ENCODE measurements around the gene SNX19. TPM values are rescaled to one million over a fixed set of nuclear protein-coding genes. Genes with fewer than 3 reads are reported as not detected.
A peak's percentile ranks its signal among the peaks of the same experiment; 100 is the strongest.
"Not testable (repeated sequence)": the region's sequence is repeated elsewhere in the genome, so short reads cannot be mapped to it uniquely, and the experiment has no call there.

The SNX19 gene, protein sequence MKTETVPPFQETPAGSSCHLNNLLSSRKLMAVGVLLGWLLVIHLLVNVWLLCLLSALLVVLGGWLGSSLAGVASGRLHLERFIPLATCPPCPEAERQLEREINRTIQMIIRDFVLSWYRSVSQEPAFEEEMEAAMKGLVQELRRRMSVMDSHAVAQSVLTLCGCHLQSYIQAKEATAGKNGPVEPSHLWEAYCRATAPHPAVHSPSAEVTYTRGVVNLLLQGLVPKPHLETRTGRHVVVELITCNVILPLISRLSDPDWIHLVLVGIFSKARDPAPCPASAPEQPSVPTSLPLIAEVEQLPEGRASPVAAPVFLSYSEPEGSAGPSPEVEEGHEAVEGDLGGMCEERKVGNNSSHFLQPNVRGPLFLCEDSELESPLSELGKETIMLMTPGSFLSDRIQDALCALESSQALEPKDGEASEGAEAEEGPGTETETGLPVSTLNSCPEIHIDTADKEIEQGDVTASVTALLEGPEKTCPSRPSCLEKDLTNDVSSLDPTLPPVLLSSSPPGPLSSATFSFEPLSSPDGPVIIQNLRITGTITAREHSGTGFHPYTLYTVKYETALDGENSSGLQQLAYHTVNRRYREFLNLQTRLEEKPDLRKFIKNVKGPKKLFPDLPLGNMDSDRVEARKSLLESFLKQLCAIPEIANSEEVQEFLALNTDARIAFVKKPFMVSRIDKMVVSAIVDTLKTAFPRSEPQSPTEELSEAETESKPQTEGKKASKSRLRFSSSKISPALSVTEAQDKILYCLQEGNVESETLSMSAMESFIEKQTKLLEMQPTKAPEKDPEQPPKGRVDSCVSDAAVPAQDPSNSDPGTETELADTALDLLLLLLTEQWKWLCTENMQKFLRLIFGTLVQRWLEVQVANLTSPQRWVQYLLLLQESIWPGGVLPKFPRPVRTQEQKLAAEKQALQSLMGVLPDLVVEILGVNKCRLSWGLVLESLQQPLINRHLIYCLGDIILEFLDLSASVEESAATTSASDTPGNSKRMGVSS
- total RNA-seq: 10 to 100 TPM; 16.4 to 33.8 TPM

DNA sequence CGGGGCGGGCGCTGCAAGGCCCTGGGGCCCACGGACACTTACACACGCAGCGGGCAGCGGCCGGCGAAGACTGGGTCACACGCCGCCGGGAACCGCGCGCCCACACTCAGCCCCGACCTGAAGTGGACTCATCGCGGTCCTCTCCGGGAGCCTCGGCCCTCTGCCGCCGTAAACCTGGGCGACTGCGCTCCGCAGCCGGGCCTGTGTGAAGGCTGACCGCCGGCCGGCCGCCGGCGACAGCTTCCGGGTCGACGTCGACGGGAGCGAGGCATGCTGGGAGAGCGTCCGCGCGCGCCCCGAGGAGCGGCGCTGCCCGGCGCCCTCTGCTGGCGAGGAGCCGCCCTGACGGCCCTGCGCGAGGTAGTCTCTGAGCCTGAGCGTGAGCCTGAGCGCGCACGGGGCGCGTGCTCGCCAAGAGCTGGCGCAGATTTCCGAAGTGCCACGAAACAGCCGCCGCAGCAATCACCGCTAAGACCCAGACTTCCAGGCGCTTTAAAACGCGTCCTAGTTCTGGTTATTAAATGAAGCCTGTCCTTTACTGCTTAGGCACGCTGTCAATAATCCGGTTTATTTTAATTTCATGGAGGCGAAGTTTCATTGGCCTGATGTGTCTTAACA lies at the start of gene SNX19:
TSS of gene SNX19 (minus strand) at position 242 of the 618 bp plus-strand sequence. CDS start 540 bp downstream, outside the sequence.
- Mint-ChIP-seq H3K27ac (peak within 1 kb of the TSS; percentile 83), H3K36me3 (ENCODE audit: low read depth) (no peaks in the 10 kb centered on the region), H3K9me3 (no peaks in the 10 kb centered on the region), H3K4me1 (peaks cover 9% of the 10 kb centered on the region), H3K4me3 (peak within 1 kb of the TSS; percentile 77), H3K27me3 (peaks cover 4% of the 10 kb centered on the region)
- ATAC-seq (replicated peaks): peak; percentile 100

DNA sequence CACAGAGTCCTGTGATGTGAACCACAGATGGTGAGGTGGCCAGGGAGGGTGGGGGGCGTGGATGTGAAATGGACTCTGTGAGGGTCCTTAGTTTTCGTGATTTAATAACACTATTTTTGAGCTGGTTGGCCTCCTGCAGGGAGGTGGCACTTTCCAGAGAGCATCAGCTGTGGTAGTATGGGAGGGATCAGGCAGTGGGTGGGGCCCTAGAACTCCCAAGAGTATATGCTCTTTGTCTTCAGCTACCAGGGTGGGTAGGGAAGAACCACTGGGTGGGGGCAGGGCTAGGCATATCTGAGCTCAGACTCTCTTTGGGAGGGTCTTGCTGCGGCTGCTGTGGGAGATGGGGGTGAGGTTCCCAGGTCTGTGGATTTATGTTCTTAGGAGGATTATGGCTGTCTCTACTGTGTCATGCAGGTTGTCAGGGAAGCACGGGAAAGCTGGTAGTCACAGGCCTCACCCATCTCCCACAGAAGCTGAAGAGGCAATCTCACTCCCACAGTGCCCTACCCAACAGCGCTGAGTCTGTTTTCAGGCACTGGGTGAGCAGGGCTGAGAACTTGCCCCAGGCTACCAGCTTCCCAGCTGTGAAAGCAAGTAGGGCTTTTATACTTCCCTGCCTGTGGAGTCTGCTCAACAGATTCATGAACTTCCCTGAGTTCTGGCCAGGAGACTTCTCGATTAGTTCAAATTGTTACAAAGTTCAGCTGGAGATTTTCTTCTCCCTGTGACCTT lies 47.9 kb upstream of the SNX19 start:
- Mint-ChIP-seq H3K4me3 (no peak overlapping the region), H3K27ac (no peak overlapping the region), H3K4me1 (no peaks in the 10 kb centered on the region), H3K27me3 (peaks cover 9% of the 10 kb centered on the region), H3K9me3 (peaks cover 7% of the 10 kb centered on the region), H3K36me3 (ENCODE audit: low read depth) (no peaks in the 10 kb centered on the region)
- ATAC-seq (replicated peaks): no peak

DNA sequence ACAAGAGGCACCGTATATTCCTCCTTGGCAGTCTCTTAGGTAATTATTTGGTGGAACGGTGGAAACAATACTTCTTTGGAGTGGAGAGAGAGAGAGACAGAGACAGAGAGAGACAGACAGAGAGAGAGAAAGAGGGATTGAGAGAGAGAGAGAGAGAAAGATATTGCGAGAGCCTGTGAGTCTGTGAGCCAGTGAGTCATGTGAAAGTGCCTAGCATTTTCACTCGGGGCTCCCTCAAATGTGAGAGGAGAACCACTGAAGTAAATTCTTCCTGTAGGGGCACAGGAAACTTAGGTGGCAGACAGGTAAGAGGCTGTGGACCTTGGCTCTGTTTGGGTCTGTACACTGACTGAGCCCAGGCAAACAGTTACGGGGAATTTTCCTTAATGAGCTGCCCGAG lies 31.6 kb upstream of the SNX19 start:
- Mint-ChIP-seq H3K27me3 (peaks cover 17% of the 10 kb centered on the region), H3K4me1 (peaks cover 6% of the 10 kb centered on the region), H3K36me3 (ENCODE audit: low read depth) (no peaks in the 10 kb centered on the region), H3K9me3 (no peaks in the 10 kb centered on the region), H3K27ac (no peak overlapping the region), H3K4me3 (no peak overlapping the region)
- ATAC-seq (replicated peaks): no peak

DNA sequence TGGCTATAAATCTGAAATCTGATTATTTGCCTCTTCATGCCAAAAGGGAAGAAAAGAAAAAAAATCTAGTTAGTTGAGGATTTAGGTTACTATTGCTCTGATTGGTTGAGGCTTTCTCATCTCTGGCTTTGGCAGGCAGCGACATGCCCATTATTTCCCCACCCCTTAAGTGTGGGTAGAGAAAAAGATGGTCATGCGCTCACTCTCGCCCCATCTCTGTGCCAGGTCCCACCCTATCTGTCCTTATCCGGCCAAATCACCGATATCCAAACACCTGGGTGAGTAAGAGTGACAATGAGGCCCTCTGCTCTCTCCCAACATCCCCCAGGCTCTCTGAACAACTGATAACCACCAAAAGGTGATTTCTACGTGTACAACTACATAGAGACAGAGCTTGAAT lies 31.2 kb upstream of the SNX19 start:
- no peaks in the 10 kb centered on the region for H3K36me3 Mint-ChIP-seq (ENCODE audit: low read depth)
- H3K4me3 Mint-ChIP-seq: no peak overlapping the region
- peaks cover 17% of the 10 kb centered on the region for H3K27me3 Mint-ChIP-seq
- no peak overlapping the region for H3K27ac Mint-ChIP-seq
- H3K4me1 Mint-ChIP-seq: peaks cover 6% of the 10 kb centered on the region
- ATAC-seq (replicated peaks): no peak
- H3K9me3 Mint-ChIP-seq: no peaks in the 10 kb centered on the region

DNA sequence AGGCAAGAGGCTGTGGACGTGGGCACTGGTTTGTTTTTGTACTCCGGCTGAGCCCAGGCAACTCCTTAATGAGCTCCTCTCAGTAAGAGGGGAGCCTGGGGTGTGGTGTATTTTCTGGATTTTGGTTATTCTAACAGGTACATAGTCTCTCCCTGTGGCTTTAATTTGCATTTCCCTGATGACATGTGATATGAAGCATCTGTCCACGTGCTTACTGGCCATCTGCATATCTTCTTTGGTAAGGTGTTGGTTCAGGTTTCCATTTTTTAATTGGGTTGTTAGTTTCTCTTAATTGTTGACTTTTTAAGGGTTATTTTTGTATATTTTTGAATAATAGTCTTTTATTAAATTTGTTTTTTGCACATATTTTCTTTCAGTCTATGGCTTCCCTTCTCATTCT lies 30.8 kb upstream of the SNX19 start:
- Mint-ChIP-seq H3K36me3 (ENCODE audit: low read depth) (no peaks in the 10 kb centered on the region), H3K27me3 (peaks cover 17% of the 10 kb centered on the region), H3K4me1 (peaks cover 6% of the 10 kb centered on the region), H3K4me3 (no peak overlapping the region), H3K9me3 (no peaks in the 10 kb centered on the region), H3K27ac (no peak overlapping the region)
- no peak for ATAC-seq (replicated peaks)

DNA sequence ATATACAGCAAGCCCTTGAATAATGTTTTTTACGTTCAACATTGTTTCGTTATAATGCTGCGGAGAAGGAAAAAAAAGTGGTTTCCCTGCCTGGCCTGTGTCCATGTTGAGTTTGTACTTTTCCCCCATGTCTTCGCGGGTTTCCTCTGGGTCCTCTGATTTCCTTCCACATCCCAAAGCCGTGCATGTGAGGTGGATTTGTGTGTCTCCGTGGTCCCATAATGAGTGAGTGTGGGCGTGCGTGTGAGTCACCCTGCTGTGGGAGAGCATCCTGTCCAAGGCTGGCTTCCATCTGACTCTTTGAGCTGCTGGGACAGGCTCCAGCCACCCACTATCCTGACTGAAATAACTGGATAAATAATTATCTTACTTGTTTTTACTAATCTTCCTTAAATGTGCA lies 29.6 kb upstream of the SNX19 start:
- no peak for ATAC-seq (replicated peaks)
- no peaks in the 10 kb centered on the region for H3K36me3 Mint-ChIP-seq (ENCODE audit: low read depth)
- no peaks in the 10 kb centered on the region for H3K9me3 Mint-ChIP-seq
- H3K27me3 Mint-ChIP-seq: peaks cover 18% of the 10 kb centered on the region
- no peak overlapping the region for H3K4me3 Mint-ChIP-seq
- no peak overlapping the region for H3K27ac Mint-ChIP-seq
- peaks cover 6% of the 10 kb centered on the region for H3K4me1 Mint-ChIP-seq

DNA sequence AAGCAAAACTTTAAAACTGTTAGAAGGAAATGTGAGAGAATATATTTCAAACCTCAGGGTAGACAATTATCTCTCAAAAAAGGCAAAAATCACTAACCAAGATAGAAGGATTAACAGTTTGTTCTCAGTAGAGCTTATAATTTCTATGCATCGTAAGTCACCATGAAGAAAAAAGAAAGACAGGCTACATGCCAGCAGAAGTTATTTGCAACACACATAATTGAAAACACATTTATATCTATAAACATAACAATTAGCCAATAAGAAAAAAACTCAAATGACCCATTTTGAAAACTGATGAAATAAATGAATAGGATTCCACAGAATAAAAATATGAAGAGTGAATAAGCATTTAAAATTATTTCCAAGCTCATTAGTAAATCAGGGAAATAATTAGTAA lies 24.4 kb upstream of the SNX19 start:
- Mint-ChIP-seq H3K27ac (no peak overlapping the region), H3K36me3 (ENCODE audit: low read depth) (no peaks in the 10 kb centered on the region), H3K4me1 (no peaks in the 10 kb centered on the region)

DNA sequence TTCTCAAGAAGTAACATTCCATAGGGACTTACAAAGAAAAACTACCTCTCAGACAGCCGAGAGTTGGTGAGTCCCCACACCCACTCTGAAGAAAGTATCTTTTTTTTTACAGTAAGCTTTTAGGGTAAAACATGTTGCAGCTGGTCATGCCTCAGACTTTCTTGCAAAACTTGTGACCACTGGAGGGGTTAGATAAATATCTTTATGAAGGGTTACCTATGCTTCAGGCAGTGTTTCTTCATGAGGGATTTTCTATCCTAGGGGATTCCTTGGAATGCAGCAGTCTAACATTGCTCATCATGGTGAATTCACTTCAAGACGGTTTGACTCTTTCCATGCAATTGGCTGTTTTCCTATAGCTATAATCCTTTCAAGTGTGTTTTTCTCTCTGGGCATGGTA lies 20.8 kb upstream of the SNX19 start:
- Mint-ChIP-seq H3K36me3 (ENCODE audit: low read depth) (no peaks in the 10 kb centered on the region), H3K27me3 (peaks cover 8% of the 10 kb centered on the region), H3K9me3 (no peaks in the 10 kb centered on the region), H3K4me3 (no peak overlapping the region), H3K27ac (no peak overlapping the region), H3K4me1 (no peaks in the 10 kb centered on the region)
- ATAC-seq (replicated peaks): no peak

More for the DNA sequence above, 24.4 kb upstream of the SNX19 start:
- Mint-ChIP-seq H3K4me3 (no peak overlapping the region), H3K9me3 (no peaks in the 10 kb centered on the region), H3K27me3 (peaks cover 17% of the 10 kb centered on the region)
- no peak for ATAC-seq (replicated peaks)

DNA sequence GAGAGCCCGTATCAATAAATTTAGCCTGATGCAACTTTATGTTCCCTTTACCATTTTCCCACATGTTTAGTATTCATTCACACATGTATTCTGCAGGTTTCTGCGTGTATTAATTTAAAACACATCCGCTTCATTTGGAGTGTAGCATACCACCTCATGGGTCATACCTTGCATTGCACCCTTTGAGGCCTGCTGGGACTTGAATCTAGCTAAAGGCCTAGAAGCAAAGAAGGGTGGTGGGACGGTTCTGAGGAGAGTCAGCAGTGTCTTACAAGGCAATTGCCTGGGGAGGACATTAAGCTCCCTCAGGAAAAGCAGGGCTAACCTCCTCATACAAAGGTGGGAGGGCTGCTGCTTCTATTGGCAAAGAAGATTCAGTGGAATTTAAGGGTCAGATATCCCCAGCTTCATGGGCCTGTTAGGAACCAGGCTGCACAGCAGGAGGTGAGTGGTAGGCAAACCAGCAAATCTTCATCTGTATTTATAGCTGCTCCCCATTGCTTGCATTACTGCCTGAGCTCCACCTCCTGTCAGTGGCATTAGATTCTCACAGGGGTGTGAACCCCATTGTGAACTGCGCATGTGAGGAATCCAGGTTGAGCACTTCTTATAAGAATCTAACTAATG lies 15.9 kb upstream of the SNX19 start:
- Mint-ChIP-seq H3K36me3 (ENCODE audit: low read depth) (no peaks in the 10 kb centered on the region), H3K9me3 (no peaks in the 10 kb centered on the region), H3K4me3 (no peak overlapping the region), H3K4me1 (no peaks in the 10 kb centered on the region), H3K27ac (no peak overlapping the region), H3K27me3 (peaks cover 3% of the 10 kb centered on the region)
- ATAC-seq (replicated peaks): no peak

DNA sequence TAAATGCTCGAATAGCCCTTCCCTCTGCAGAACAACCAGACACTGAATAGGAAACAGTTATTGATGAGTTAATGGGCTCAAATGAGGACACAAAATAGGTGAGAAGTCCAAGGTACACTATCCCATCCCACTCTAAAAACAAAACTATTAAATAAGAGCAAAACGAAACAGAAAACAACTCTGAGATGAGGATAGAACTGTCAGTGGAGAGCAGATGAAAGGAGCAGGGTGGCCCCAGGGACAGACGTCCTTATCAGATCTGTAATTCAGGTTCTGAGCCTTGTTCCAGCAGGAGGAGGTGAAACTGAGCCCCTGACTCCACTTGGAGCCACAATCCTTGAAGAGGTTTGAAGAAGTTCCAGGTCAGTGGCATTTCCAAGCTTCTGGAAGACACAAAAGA lies 8.5 kb upstream of the SNX19 start:
- ATAC-seq (replicated peaks): no peak
- Mint-ChIP-seq H3K36me3 (ENCODE audit: low read depth) (no peaks in the 10 kb centered on the region), H3K4me1 (no peaks in the 10 kb centered on the region), H3K9me3 (no peaks in the 10 kb centered on the region), H3K4me3 (no peak overlapping the region), H3K27me3 (peaks cover 6% of the 10 kb centered on the region), H3K27ac (no peak overlapping the region)

DNA sequence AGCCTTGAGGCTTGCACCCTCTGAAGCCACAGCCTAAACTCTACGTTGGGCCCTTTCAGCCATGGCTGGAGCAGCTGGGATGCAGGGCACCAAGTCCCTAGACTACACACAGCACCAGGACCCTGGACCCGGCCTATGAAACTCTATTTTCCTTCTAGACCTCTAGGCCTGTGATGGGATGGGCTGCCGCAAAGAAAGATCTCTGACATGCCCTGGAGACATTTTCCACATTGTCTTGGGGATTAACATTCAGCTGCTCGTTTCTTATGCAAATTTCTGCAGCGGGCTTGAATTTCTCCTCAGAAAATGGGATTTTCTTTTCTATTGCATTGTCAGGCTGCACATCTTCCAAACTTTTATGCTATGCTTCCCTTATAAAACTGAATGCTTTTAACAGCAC lies 4.3 kb upstream of the SNX19 start:
- H3K27me3 Mint-ChIP-seq; H3K9me3 Mint-ChIP-seq; H3K36me3 Mint-ChIP-seq (ENCODE audit: low read depth); H3K27ac Mint-ChIP-seq; H3K4me1 Mint-ChIP-seq; ATAC-seq (replicated peaks); H3K4me3 Mint-ChIP-seq: not testable (repeated sequence)

DNA sequence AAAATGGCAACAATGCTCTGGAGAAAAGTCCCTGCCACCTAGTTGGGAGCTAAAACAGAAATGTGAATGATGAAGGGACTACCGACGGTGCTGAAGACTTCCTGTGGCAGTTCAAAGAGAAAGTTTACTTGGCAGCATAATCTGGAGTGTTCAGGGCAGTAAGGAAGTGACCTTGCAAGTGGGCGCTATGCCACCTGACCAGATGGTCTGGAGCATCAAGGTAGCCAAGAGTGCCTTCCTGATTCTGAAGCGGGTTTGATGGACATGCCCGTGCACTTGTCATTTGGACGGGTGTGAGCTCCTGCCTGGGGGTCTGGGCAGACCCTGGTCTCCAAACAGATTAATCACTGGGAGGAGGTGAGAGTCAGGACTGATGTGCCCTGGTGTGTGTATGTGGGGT lies 1.8 kb upstream of the SNX19 start:
- Mint-ChIP-seq H3K4me3 (no peak overlapping the region), H3K27me3 (peaks cover 8% of the 10 kb centered on the region), H3K36me3 (ENCODE audit: low read depth) (no peaks in the 10 kb centered on the region), H3K9me3 (no peaks in the 10 kb centered on the region), H3K4me1 (peaks cover 9% of the 10 kb centered on the region), H3K27ac (no peak overlapping the region)
- ATAC-seq (replicated peaks): no peak

DNA sequence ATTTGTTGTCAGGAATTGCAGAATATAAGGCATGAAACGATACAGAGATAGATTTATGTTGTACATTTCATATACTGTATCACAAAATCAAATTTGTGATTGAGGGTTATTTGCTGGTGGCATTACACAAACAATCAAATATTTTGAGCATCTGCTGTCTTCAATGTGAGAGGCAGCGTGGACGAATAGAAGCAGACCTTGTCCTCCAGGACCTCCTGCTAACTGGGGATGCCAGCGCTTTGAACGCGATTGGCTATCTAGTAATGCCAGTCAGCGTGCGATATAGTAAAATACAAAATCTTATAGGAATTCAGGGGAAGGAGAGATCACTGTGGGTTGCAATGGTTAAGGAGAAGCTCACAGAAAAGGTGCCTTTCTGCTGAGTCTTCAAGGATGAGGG lies 631 bp upstream of the SNX19 start:
- H3K36me3 Mint-ChIP-seq (ENCODE audit: low read depth): no peaks in the 10 kb centered on the region
- H3K4me3 Mint-ChIP-seq: peak overlapping the region; percentile 77
- peak overlapping the region; percentile 83 for H3K27ac Mint-ChIP-seq

More for the DNA sequence above, 631 bp upstream of the SNX19 start:
- no peak for ATAC-seq (replicated peaks)
- Mint-ChIP-seq H3K9me3 (no peaks in the 10 kb centered on the region), H3K27me3 (peaks cover 8% of the 10 kb centered on the region), H3K4me1 (peaks cover 9% of the 10 kb centered on the region)

Measured in activated T-helper 17 cell treated with anti-CD3 and anti-CD28 coated beads, Interleukin-2, amount 50 U/mL, for 72 hours (primary cell).